IPS-18c (cell line): Measurements from ENCODE around the gene ASIP.
"Not testable (repeated sequence)": the region's sequence is repeated elsewhere in the genome, so short reads cannot be mapped to it uniquely, and the experiment has no call there.

ENCODE experiments used
- H3K4me3 ChIP-seq: 2 replicates; pipeline ENCODE4 v1.7.0; 2013; ENCODE audit warnings: low read depth, mild to moderate bottlenecking, low read length, moderate library complexity; ENCODE audit not compliant: insufficient read depth
- H3K9me3 ChIP-seq: one replicate; pipeline ENCODE4 v1.6.1; 2013; ENCODE audit warnings: mild to moderate bottlenecking, low read length, moderate library complexity; ENCODE audit not compliant: control insufficient read depth, insufficient read depth

Gene ASIP

DNA sequence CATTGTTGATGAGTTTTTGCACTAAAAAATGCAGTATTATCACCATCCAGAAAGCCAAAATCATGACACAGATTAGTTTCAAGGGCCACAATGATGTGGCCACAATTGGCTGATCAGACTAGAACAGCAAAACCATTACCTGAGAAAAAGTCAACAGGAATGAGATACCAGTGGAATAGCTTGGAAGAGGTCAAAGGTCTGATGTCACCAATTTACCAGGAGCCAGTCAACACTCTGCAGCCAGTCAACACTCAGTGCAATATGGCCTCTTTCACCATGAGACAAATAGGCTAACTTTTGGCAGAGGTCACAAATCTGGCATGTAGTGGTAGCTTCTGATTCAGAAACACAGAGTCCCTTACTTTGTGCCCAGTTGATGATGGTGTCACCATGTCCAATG lies 7.5 kb upstream of the ASIP start:
- Histone ChIP-seq H3K9me3 (no peaks in the 10 kb centered on the region), H3K4me3 (no peak overlapping the region)

DNA sequence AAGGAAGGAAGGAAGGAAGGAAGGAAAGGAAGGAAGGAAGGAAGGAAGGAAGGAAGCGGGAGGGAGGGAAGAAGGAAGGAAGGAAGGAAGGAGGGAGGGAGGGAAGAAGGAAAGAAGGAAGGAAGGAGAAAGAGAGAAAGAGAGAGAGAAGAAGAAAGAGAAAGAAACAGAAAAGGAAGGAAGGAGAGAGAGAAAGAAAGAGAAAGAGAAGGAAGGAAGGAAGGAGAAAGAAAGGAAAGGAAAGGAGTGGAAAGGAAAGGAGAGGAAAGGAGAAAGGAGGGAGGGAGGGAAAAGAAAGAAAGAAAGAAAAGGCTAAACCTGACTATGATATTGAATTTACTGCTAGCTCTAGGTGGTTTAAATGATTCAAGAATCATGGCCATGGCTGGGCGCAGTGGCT lies 5.3 kb upstream of the ASIP start:
- Histone ChIP-seq H3K4me3 (no peak overlapping the region), H3K9me3 (no peaks in the 10 kb centered on the region)

DNA sequence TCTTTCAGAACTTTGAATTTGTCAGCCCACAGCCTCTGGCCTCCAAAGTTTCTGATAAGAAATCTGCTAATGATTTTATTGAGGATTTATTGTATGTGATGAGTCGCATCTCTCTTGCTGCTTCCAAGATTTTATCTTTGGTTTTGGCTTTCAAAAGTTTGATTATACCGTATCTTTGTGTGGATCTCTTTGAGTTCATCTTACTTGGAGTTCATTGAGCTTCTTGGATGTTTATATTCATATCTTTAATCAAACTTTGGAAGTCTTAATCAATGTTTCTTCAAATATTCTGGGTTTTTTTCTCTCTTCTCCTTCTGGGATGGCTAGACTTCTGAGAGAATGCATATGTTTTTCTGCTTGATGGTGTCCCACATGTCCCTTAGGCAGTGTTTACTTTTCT lies 3.3 kb upstream of the ASIP start:
- Histone ChIP-seq H3K4me3 (no peak overlapping the region), H3K9me3 (no peaks in the 10 kb centered on the region)

DNA sequence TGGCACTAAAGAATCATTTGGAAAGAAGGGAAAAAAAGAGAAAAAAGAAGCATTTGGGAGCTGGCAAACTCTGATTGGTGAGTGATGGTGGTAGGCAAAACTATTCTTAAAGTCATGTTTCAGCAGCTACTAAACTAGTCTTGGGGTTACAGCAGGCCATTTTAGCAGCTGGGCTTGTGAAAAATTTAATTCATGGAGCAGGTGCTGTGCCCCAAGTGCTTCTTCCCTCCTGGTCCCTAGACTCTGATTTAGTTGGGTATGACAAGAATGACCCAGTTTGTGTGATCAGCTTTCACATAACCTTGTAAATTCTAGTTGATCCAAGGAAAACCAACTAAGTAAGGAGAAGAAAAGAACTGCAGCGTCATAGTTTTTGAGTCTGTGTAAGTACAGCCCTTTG lies 1.1 kb upstream of the ASIP start:
- no peaks in the 10 kb centered on the region for H3K9me3 ChIP-seq
- no peak overlapping the region for H3K4me3 ChIP-seq

DNA sequence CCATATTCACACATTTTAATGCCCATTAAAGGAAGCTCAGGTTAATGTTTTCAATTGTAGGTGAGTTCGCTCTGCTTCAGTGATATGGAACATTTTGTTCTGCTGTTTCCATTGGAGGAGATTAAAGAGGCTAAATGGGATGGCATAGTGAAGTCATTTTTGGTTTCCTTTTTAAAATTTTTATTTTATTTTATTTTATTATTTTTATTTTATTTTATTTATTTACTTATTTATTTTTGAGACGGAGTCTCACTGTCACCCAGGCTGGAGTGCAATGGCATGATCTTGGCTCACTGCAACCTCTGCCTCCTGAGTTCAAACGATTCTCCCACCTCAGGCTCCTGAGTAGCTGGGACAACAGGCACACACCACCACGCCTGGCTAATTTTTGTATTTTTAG lies 792 bp downstream of the ASIP start:
- not testable (repeated sequence) for H3K9me3 ChIP-seq

DNA sequence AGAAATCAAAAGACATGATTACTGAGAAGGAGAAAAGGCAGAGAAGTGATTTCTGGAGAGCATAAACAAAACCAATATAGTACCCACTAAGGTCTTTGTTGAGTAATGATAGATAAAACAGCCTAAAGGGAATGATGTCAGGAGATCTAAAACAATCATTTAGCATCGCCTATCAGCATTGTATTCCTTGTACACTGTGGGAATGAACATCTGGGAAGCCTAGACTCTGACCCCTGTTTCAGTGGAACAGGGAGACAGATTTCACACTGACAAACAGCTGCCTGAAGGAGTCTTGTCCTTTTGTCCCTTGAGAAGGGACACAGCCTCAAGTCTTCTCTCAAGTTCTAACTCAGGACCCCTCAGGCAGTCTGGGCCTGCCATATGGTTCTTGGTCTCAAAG lies 1.7 kb downstream of the ASIP start:
- Histone ChIP-seq H3K9me3 (no peaks in the 10 kb centered on the region), H3K4me3 (no peak overlapping the region)

More for the DNA sequence above, 792 bp downstream of the ASIP start:
- H3K4me3 ChIP-seq, result not testable (repeated sequence)

DNA sequence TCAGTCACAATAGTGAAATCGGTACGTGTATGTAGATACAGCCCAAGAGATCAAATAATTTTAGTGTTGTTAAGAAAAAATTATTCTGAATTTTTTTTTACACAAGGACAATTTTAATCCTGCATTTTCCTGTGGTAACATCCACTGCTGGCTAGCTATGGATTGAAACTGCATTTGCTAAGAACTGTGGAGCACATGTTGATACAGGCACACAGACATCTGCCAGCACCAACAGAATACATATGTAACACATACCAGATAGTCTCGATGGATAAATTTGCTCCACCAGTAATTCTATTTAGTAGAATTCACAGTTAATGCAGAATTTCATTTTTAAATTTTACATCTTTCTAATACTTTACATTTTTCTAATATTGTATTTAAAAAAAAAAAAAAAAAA lies 2.2 kb downstream of the ASIP start:
- H3K9me3 ChIP-seq, result no peaks in the 10 kb centered on the region

DNA sequence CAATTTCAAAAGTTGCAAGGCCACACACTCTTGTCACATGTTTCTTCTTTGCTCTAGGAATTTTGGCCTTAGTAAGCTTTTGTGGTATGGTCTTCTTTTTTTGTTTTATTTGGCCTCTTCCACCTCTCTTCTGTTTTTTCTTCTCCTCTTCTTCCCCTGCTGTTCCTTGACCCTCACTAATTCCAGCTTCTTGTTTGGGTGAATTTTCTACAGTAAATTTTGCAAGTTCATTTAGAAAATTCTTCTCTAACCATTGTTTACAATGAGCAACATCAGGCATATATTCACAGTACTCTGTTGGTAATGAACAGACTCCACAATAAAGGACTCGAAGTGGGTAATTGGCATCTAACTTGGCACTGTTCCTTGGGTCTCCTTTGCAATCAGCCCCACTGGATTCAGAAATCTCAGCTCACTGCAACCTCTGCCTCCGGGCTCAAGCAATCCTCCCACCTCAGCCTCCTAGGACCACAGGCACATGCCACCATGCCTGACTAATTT lies 5.0 kb downstream of the ASIP start:
- Histone ChIP-seq H3K9me3 (no peaks in the 10 kb centered on the region), H3K4me3 (no peak overlapping the region)

More for the DNA sequence above, 2.2 kb downstream of the ASIP start:
- H3K4me3 ChIP-seq, result no peak overlapping the region

DNA sequence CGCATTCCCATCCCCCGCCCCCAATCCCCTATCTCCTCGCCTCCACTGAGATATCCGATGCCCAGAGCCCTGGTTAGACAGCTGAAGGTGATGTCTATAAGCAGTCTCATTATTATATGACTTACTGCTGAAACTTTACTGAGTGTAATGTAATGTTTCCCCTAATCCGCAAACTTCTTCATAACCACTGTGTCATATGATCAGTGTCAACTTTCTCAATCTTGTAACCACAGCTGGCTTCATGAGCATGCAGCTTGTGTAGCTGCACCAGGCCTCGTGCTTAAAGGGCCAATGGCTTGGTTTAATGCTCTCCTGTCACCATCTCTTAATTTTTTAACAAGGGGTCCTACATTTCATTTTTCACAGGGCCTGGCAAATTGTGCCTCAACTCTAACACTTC lies 8.1 kb downstream of the ASIP start:
- Histone ChIP-seq H3K9me3 (no peaks in the 10 kb centered on the region), H3K4me3 (no peak overlapping the region)

DNA sequence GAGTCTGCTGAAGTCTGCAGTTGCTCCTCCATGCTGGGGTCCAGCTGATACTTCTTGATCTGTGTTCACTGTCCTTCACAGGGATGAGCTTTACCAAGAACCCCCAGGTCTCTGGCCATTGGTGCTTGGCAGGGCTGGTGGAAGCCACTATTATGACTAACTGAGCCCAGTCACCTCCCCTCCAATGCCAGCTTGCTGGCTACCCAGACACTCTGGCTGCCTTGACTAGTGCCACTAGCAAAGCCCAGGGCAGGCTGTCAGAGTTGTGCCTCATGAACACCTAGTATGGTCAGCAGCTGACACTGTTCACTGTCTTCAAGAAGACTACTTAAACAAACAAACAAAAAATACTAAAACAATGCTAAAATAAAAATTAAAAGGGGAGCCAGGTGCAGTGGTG lies 8.8 kb downstream of the ASIP start:
- H3K9me3 ChIP-seq, result no peaks in the 10 kb centered on the region
- H3K4me3 ChIP-seq, result no peak overlapping the region

DNA sequence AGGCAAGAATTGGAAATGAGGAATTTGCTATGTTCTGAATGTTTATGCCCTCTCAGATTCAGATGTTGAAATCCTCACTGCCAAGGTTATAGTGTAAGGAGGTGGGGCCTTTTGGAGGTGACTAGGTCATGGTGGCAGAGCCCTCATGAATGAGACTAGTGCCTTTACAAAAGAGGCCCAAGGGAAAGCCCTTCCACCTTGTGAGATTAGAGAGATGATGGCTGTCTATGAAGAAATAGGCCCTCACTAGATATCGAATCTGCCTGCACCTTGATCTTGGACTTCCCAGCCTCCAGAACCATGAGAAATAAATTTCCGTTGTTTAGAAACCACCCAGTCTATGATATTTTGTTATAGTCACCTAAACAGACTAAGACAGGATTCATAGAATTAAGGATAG lies 10.4 kb downstream of the ASIP start:
- H3K4me3 ChIP-seq, result no peak overlapping the region
- H3K9me3 ChIP-seq, result no peaks in the 10 kb centered on the region

DNA sequence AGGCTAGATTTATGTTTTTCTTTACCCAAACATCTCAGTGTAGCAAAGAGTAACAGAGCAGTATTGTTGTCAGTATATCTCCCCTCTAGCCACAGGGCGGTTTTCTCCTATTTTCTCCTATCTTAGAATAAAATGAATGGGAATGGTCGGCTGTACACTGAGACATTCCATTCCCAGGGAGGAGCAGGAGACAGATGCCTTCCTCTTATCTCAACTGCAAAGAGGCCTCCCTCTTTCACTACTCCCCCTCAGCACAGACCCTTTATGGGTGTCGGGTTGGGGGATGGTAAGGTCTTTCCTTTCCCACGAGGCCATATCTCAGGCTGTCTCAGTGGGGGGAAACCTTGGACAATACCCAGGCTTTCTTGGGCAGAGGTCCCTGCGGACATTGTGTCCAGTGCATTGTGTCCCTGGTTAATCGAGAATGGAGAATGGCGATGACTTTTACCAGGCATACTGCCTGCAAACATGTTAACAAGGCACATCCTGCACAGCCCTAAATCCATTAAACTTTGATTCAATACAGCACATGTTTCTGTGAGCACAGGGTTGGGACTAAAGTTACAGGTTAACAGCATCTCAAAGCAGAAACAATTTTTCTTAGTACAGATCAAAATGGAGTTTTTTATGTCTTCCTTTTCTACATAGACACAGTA lies 11.3 kb downstream of the ASIP start:
- not testable (repeated sequence) for H3K9me3 ChIP-seq, H3K4me3 ChIP-seq

DNA sequence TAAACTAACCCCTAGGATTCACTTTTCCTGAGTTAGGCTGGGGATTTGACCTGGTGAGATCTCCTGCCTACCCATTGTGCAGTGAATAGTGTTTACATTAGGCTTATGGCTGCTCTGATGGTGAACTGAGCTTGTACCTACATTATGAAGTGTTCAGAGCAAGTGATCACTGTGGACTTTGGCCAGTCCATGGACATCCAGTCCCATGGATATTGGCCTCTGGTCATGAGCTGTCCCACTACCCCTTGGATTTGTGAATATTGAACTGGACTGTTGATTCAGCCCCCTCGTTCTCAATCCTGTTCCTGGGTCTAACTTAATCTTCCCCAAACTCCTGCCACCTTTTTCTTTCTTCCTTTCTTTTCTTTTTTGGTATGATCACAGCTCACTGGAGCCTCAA lies 13.8 kb downstream of the ASIP start:
- H3K4me3 ChIP-seq, result no peak overlapping the region
- H3K9me3 ChIP-seq, result no peaks in the 10 kb centered on the region

DNA sequence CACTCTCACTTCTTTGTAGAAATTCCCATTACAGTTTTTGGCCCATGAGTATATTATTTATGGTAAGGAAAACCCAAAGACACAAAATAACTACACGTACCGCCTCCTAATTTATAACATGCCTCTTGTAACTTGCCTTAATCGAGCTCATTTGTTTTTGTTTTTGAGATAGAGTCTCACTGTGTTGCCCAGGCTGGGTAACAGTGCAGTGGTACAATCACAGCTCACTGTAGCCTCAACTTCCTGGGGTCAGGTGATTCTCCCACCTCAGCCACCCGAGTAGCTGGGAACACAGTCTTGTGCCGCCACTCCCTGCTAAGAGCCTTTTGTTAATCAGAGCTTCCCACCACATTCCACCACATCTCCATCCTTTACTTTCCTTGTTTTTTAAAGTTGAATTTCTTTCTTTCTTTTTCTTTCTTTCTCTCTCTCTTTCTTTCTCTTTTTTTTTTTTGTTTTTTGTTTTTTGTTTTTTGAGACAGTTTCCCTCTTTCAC lies 15.5 kb downstream of the ASIP start:
- no peaks in the 10 kb centered on the region for H3K9me3 ChIP-seq
- H3K4me3 ChIP-seq, result no peak overlapping the region

DNA sequence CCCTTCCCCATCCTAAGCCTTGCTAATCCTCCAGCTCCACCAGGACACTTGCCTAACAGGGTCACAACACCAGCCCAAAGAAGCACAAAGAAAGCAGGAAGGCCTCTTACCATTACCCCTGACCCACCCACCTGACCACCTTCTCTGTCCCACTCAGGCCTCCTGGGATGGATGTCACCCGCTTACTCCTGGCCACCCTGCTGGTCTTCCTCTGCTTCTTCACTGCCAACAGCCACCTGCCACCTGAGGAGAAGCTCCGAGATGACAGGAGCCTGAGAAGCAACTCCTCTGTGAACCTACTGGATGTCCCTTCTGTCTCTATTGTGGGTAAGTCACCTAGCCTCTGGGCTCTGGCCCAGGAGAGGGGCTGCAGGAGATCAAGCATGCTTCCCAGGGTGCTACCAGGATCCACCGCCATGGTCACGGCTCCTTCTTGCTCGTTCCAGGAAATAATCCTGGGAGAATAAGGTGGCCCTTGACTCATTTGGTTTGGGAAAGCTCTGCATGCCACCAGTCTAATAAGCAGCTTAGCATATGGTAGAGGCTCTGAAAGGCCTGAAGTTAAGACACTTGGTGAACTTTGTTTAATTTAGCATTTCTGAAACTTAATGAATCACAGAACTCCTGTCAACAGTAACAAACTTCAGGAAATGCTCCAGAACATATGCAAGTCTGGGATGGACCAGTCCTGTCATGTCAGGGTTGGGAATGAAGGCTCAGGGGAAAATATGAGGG lies 19.2 kb downstream of the ASIP start:
- H3K4me3 ChIP-seq, result no peak overlapping the region
- no peaks in the 10 kb centered on the region for H3K9me3 ChIP-seq

DNA sequence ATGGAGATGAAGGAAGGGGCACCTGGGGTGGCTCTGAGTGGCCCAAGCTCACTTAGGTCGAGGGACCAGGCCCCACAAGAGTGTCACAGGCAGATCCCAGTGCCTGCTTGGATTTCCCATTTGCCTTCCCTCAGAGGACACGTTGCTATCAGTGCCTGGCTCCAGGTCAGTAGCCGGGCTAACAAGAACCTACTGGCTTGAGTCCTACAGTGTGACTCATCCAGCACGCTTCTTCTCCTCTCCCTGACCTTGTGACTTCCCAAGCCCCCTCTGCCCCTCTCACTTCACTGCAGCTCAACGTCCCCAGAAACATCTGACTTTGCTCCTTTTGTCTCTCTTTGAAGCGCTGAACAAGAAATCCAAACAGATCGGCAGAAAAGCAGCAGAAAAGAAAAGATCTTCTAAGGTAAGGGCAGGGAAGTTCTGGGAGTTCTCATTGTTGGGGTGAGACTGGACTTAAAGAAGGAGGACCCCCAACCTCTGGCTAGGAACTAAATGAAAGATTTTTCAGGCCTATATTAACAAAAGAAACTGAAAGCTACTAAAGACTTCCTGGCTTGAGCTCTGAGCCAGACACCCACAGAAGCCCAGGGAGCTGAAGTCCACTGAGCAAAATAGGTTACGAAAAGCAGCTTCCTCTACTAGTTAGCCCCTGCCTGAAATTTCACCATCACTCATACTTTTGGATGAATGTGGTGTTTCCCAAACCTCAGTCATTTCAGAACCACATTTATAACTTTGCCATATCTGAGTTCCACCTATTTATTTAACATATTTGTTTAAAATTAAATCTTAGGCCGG lies 21.5 kb downstream of the ASIP start:
- Histone ChIP-seq H3K9me3 (no peaks in the 10 kb centered on the region), H3K4me3 (no peak overlapping the region)

DNA sequence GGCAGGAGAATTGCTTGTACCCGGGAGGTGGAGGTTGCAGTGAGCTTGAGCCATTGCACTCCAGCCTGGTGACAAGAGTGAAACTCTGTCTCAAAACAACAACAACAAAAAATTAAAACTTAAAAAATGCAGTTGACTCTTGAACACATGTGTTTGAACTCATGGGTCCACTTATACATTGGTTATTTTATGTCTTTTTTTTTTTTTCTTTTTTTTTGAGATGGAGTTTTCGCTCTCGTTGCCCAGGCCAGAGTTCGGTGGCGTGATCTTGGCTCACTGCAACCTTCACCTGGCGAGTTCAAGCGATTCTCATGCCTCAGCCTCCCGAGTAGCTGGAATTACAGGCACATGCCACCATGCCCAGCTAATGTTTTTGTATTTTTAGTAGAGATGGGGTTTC lies 22.2 kb downstream of the ASIP start:
- H3K9me3 ChIP-seq, H3K4me3 ChIP-seq: not testable (repeated sequence)

DNA sequence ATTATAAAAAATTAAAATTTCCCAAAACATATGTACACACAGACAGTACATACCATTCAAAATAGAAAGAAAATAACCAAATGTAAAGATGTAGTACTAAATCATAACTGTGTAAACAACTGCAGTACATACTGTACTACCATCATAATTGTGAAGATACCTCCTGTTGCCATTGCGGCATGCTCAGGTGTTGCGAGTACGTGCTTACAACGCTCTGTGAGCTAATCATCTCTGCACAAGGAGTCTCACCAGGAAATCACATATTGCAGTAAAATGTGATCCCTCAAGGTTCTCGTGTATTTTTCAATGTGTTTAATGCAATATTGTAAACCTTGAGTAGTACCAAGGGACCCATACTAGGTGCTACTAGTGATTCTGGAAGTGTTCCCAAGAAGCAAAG lies 22.9 kb downstream of the ASIP start:
- H3K4me3 ChIP-seq, result no peak overlapping the region
- H3K9me3 ChIP-seq, result no peaks in the 10 kb centered on the region
